Measurements from ENCODE around the gene ASXL1. TPM values are rescaled to one million over a fixed set of nuclear protein-coding genes. Genes with fewer than 3 reads are reported as not detected.

ASXL1 gene
- total and polyA plus RNA-seq, 10 of the 15 experiments (the other 5 are each of a cell fraction or from before 2014, with no cell fraction given) = 11.0 to 87.6 (median 56.8) TPM

- H3K4me1 ChIP-seq (ENCODE audit: control insufficient read depth, insufficient read depth, low read length) = peaks cover 32% of the 10 kb centered on the region
- H3K9ac ChIP-seq (ENCODE audit: control insufficient read depth, insufficient read depth, low read length) = no peak overlapping the region
- no peaks in the 10 kb centered on the region for H3K27me3 ChIP-seq (replicated peaks in 1 of 2; ENCODE audit: control insufficient read depth in 2 of 2, insufficient read depth in 2 of 2, low read length in 1 of 2)
- no TSS peak for BruUV-seq (replicated peaks)
- DNase-seq (ENCODE audit: low read depth, low spot score) = no peak
- TF ChIP-seq YY1 (IDR thresholded peaks at IDR 0.05; ENCODE audit: low read depth, low read length) = 0 out of 2 replicates have a peak, but pooled peaks have one; percentile 31
- TF ChIP-seq RB1 (IDR thresholded peaks at IDR 0.05; ENCODE audit: borderline replicate concordance) = no peak
- no peak for ATAC-seq
- SMC1A ChIA-PET (ENCODE audit: uncharacterized antibody, unreplicated experiment) = interaction anchor here (0.5 to 1.8 kb wide), 7 partner anchors 9 to 128 kb away, joined by 3 to 5 read pairs (median 3); no protein-coding TSS in a partner anchor
- H3K4me2 ChIP-seq (ENCODE audit: control insufficient read depth, insufficient read depth) = no peak overlapping the region
- FAIRE-seq = no peak
- CTCF ChIA-PET = no interaction called here
- in situ Hi-C loops (cut with MboI) (no loop called here), intact Hi-C loops (cut with micrococcal nuclease; ENCODE audit: unreplicated experiment) (no loop called here)
- RAD21 ChIA-PET (ENCODE audit: unreplicated experiment) = interaction anchor here (0.6 to 2.9 kb wide), 3 partner anchors 9 to 128 kb away, joined by 3 to 12 read pairs (median 3); no protein-coding TSS in a partner anchor
- H3K79me2 ChIP-seq (ENCODE audit: control insufficient read depth, insufficient read depth, low read length) = peaks cover 7% of the 10 kb centered on the region; the same call in 1 of the 2 replicates
- POLR2A ChIA-PET = interaction anchor here (0.7 to 0.8 kb wide), 3 partner anchors 12 to 650 kb away, joined by 3 to 9 read pairs (median 4); no protein-coding TSS in a partner anchor
- H3K36me3 ChIP-seq (ENCODE audit: control insufficient read depth in 2 of 2, insufficient read depth in 2 of 2, low read length in 1 of 2) = no peaks in the 10 kb centered on the region
- no peak overlapping the region for H2AFZ ChIP-seq (ENCODE audit: control insufficient read depth, low read depth, low read length)
- WGBS (ENCODE audit: insufficient coverage, insufficient replicate concordance, low lambda C conversion rate, missing lambda C conversion rate) = 96% methylated on average over 3 of the region's 3 CpGs
- H3K4me3 ChIP-seq = no peak overlapping the region
- H3K9me3 ChIP-seq (replicated peaks; ENCODE audit: control insufficient read depth, insufficient read depth, low read length) = no peaks in the 10 kb centered on the region
- H4K20me1 ChIP-seq (ENCODE audit: control insufficient read depth, insufficient read depth) = no peaks in the 10 kb centered on the region
- H3K27ac ChIP-seq (ENCODE audit: control insufficient read depth, insufficient read depth) = no peak overlapping the region
Observed at GRCh38 chr20:32352121-32352720, 5.9 kb upstream of the ASXL1 start.

- Histone ChIP-seq H3K4me2 (ENCODE audit: control insufficient read depth, insufficient read depth) (peak overlapping the region; percentile 75), H3K4me3 (no peak overlapping the region), H3K9me3 (replicated peaks; ENCODE audit: control insufficient read depth, insufficient read depth, low read length) (no peaks in the 10 kb centered on the region), H4K20me1 (ENCODE audit: control insufficient read depth, insufficient read depth) (no peaks in the 10 kb centered on the region), H3K79me2 (ENCODE audit: control insufficient read depth, insufficient read depth, low read length) (peaks cover 12% of the 10 kb centered on the region), H3K4me1 (ENCODE audit: control insufficient read depth, insufficient read depth, low read length) (peaks cover 32% of the 10 kb centered on the region), H3K36me3 (ENCODE audit: control insufficient read depth in 2 of 2, insufficient read depth in 2 of 2, low read length in 1 of 2) (no peaks in the 10 kb centered on the region), H3K27me3 (replicated peaks in 1 of 2; ENCODE audit: control insufficient read depth in 2 of 2, insufficient read depth in 2 of 2, low read length in 1 of 2) (no peaks in the 10 kb centered on the region), H2AFZ (ENCODE audit: control insufficient read depth, low read depth, low read length) (no peak overlapping the region), H3K27ac (ENCODE audit: control insufficient read depth, insufficient read depth) (peak overlapping the region; percentile 91; the same call in 1 of the 2 replicates), H3K9ac (ENCODE audit: control insufficient read depth, insufficient read depth, low read length) (no peak overlapping the region)
- intact Hi-C loops (cut with micrococcal nuclease; ENCODE audit: unreplicated experiment) (no loop called here), in situ Hi-C loops (cut with MboI) (no loop called here)
- no TSS peak for BruUV-seq (replicated peaks)
- POLR2A ChIA-PET = interaction anchor here (0.7 to 4.8 kb wide), 5 partner anchors 8 to 75 kb away, joined by 3 to 38 read pairs (median 7); no protein-coding TSS in a partner anchor
- RAD21 ChIA-PET (ENCODE audit: unreplicated experiment) = interaction anchor here (0.9 to 2.9 kb wide), 2 partner anchors 9 to 68 kb away, joined by 3 to 12 read pairs; no protein-coding TSS in a partner anchor
- DNase-seq (ENCODE audit: low read depth, low spot score) (no peak), FAIRE-seq (no peak), ATAC-seq (no peak)
- SMC1A ChIA-PET (ENCODE audit: uncharacterized antibody, unreplicated experiment) = interaction anchor here (0.7 to 3.8 kb wide), 6 partner anchors 9 to 72 kb away, joined by 3 to 19 read pairs (median 6); no protein-coding TSS in a partner anchor
- TF ChIP-seq MTA3 (IDR thresholded peaks at IDR 0.05; ENCODE audit: borderline replicate concordance, low read length) (0 out of 2 replicates have a peak, but pooled peaks have one; percentile 5), BACH1 (IDR thresholded peaks at IDR 0.05; ENCODE audit: borderline replicate concordance) (no peak)
- 96% methylated on average over 6 of the region's 6 CpGs for WGBS (ENCODE audit: insufficient coverage, insufficient replicate concordance, low lambda C conversion rate, missing lambda C conversion rate)
- CTCF ChIA-PET = interaction anchor here (0.5 to 1.6 kb wide), 5 partner anchors 9 to 521 kb away, joined by 3 to 10 read pairs (median 4); no protein-coding TSS in a partner anchor
Observed at GRCh38 chr20:32353848-32354496, 4.2 kb upstream of the ASXL1 start.
